Measurements from ENCODE around the gene STAT3. TPM values are rescaled to one million over a fixed set of nuclear protein-coding genes. Genes with fewer than 3 reads are reported as not detected.

Gene STAT3
- total and polyA plus RNA-seq, 2 of the 13 experiments (the other 11 are each of a cell fraction or from before 2014, with no cell fraction given): 61.8 to 62.4 TPM

GRCh38 chr17:42436391-42436790 lies 48.1 kb upstream of the STAT3 start (continued):
- TF ChIP-seq ZNF503 (CRISPR knock-in tag; IDR thresholded peaks at IDR 0.05): 0 out of 2 replicates have a peak, but pooled peaks have one; percentile 31
- TF ChIP-seq ELF3 (CRISPR knock-in tag; IDR thresholded peaks at IDR 0.05): 0 out of 2 replicates have a peak, but pooled peaks have one; percentile 48
- no peak for TF ChIP-seq REPIN1 (CRISPR knock-in tag; IDR thresholded peaks at IDR 0.05; ENCODE audit: borderline replicate concordance, low read depth)
- peak; percentile 97 for TF ChIP-seq ZBTB43 (CRISPR knock-in tag; conservative IDR thresholded peaks at IDR 0.05)
- TF ChIP-seq SP1 (IDR thresholded peaks at IDR 0.05): no peak
- TF ChIP-seq SP1 (CRISPR knock-in tag; IDR thresholded peaks at IDR 0.05): no peak
- TF ChIP-seq TBP (CRISPR knock-in tag; IDR thresholded peaks at IDR 0.05): no peak
- TF ChIP-seq SOX5 (CRISPR knock-in tag; IDR thresholded peaks at IDR 0.05; ENCODE audit: borderline replicate concordance): peak; percentile 67
- TF ChIP-seq MXI1 (IDR thresholded peaks at IDR 0.05; ENCODE audit: borderline replicate concordance, low read depth, low read length): peak; percentile 33; the same call in 1 of the 3 replicates
- peak; percentile 77 for TF ChIP-seq ARID3A (IDR thresholded peaks at IDR 0.05; ENCODE audit: low read depth, low read length)
- TF ChIP-seq KDM2A (CRISPR knock-in tag; IDR thresholded peaks at IDR 0.05; ENCODE audit: borderline replicate concordance, low read depth): no peak
- no peak for TF ChIP-seq SNAPC5 (CRISPR knock-in tag; IDR thresholded peaks at IDR 0.05; ENCODE audit: borderline replicate concordance)
- 0 out of 2 replicates have a peak, but pooled peaks have one; percentile 42 for TF ChIP-seq ZBTB25 (CRISPR knock-in tag; IDR thresholded peaks at IDR 0.05)
- no peak for TF ChIP-seq KMT2A (CRISPR knock-in tag; IDR thresholded peaks at IDR 0.05)
- no peak for TF ChIP-seq FOXJ3 (CRISPR knock-in tag; IDR thresholded peaks at IDR 0.05; ENCODE audit: borderline replicate concordance)
